Loucy (cell line): ENCODE data around the gene SPOP.

ENCODE experiments used
- EZH2phosphoT487 ChIP-seq: fragments of 200-600 bp; IDR thresholded peaks from 2 replicates; pipeline ENCODE4 v1.6.1; 2018; ENCODE audit warnings: antibody characterized with exemption, mild to moderate bottlenecking, moderate library complexity, borderline replicate concordance
- TF ChIP-seq, protein P1 (sequence below): fragments of 200-600 bp; sonication (generic); conservative IDR thresholded peaks from 2 replicates; pipeline ENCODE4 v1.5.1; 2014; ENCODE audit warnings: mild to moderate bottlenecking, antibody characterized with exemption, low read length

DNA sequence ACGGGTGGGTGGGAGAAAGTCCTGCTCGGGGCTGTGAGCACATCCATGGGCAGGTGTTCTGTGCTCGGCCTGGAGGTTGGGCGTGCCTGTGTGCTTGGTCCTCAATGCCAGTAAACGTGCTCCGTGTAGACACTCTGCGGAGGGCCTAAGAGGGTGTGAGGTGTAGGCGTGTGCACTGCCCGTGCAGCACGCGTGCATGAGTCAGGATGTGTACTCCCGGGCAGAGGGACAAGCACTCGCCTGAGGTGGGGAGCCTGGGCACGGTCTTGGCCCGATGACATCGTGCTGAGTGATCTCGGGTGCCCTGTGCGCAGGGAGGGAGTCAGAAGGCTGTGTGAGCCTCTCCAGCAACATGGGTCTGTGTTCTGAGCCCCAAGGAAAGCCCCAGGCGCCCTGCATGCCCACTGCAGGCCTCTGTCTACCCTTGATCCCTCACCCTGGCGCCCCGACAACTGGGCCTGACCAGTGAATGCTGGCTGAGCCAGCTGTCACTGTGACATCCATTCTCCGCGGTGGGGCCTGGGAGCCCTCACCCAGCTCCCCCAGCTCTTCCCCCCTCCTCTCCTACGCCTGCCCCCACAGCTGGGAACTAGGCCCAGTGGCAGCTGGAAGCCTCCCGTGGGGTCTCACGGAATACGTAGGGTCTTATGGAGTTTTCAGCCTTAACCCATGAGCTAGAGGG lies 125.7 kb downstream of the SPOP start:
- TF ChIP-seq, protein P1, sequence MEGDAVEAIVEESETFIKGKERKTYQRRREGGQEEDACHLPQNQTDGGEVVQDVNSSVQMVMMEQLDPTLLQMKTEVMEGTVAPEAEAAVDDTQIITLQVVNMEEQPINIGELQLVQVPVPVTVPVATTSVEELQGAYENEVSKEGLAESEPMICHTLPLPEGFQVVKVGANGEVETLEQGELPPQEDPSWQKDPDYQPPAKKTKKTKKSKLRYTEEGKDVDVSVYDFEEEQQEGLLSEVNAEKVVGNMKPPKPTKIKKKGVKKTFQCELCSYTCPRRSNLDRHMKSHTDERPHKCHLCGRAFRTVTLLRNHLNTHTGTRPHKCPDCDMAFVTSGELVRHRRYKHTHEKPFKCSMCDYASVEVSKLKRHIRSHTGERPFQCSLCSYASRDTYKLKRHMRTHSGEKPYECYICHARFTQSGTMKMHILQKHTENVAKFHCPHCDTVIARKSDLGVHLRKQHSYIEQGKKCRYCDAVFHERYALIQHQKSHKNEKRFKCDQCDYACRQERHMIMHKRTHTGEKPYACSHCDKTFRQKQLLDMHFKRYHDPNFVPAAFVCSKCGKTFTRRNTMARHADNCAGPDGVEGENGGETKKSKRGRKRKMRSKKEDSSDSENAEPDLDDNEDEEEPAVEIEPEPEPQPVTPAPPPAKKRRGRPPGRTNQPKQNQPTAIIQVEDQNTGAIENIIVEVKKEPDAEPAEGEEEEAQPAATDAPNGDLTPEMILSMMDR = no peak
- TF ChIP-seq EZH2phosphoT487 = no peak
